HCT116 (cell line): ENCODE data around the gene IQSEC3. TPM values are rescaled to one million over a fixed set of nuclear protein-coding genes. Genes with fewer than 3 reads are reported as not detected.

Source experiments
- ATAC-seq: fragments of 200-7000 bp; cut with Tn5 transposase; 2 replicates; pipeline ENCODE4 v1.9.1; 2020; ENCODE audit warnings: mild to moderate bottlenecking, moderate library complexity
- BruUV-seq: library from RNA; stranded (reverse); fragments of 400-500 nt; replicated peaks from 2 replicates; lab custom pipeline; 2021; lab: Mats Ljungman, UMichigan
- CTCF ChIA-PET: fragments of 300-600 bp; sonication (Branson Sonifier 250); formaldehyde crosslinking; loops from one replicate; lab custom pipeline; 2021; ENCODE audit warnings: antibody characterized with exemption; lab: Charles Lee
- POLR2A ChIA-PET: fragments of 300-600, 350-600 bp; sonication (Branson Sonifier 250); formaldehyde crosslinking; loops from one replicate; lab custom pipeline; 2021; ENCODE audit warnings: antibody characterized with exemption; lab: Charles Lee
- RAD21 ChIA-PET, 2 experiments: fragments of 300-600 bp; sonication (Branson Sonifier 250); formaldehyde crosslinking; loops; one replicate each; lab custom pipeline; 2023; ENCODE audit warnings: low total read pairs in 2 of 2; ENCODE audit not compliant: uncharacterized antibody in 2 of 2, unreplicated experiment in 2 of 2, low non-redundant PET in 1 of 2; lab: Charles Lee
- DNase-seq: peaks from one replicate; pipeline ENCODE4 v3.0.0-alpha.2; 2010; ENCODE audit warnings: low read depth, low spot score
- H2AFZ ChIP-seq: fragments of 200-600 bp; shearing (Covaris generic), sonication (generic); 2 replicates; pipeline ENCODE4 v1.6.1; 2017; ENCODE audit warnings: low read depth, mixed run types, mixed read lengths, antibody characterized with exemption, low read length; ENCODE audit not compliant: poor library complexity, severe bottlenecking
- H3K27ac ChIP-seq: 2 replicates; pipeline ENCODE4 v1.5.1; 2012; ENCODE audit warnings: low read depth, low read length
- H3K27me3 ChIP-seq: fragments of 200-600 bp; sonication (generic); 2 replicates; pipeline ENCODE4 v1.6.1; 2016; ENCODE audit warnings: mixed run types, low read length, mixed read lengths; ENCODE audit not compliant: insufficient read depth
- H3K36me3 ChIP-seq, 2 experiments: fragments of 200-500 bp in 1 of 2; fragments of 200-600 bp in 1 of 2; sonication (Bioruptor generic) in 1 of 2; sonication (generic) in 1 of 2; 2 replicates each; pipeline versions ENCODE4 v1.5.1 to v1.6.1; 2014 to 2016; ENCODE audit warnings: low read length in 2 of 2, inconsistent platforms in 1 of 2, mixed read lengths in 1 of 2, mixed run types in 1 of 2; ENCODE audit not compliant: insufficient read depth in 2 of 2, control insufficient read depth in 1 of 2
- H3K4me1 ChIP-seq, 2 experiments: fragments of 200-600 bp in 1 of 2; sonication (generic) in 1 of 2; 2 replicates each; pipeline versions ENCODE4 v1.5.1 to v1.6.1; 2012 to 2017; ENCODE audit warnings: low read length in 2 of 2, inconsistent platforms in 1 of 2, mild to moderate bottlenecking in 1 of 2, mixed read lengths in 1 of 2, mixed run types in 1 of 2, moderate library complexity in 1 of 2; ENCODE audit not compliant: insufficient read depth in 2 of 2, control insufficient read depth in 1 of 2
- H3K4me2 ChIP-seq: fragments of 200-600 bp; sonication (generic); 2 replicates; pipeline ENCODE4 v1.6.1; 2017; ENCODE audit warnings: mixed run types, low read length, mixed read lengths
- H3K4me3 ChIP-seq, 2 experiments: fragments of 200-600 bp in 1 of 2; sonication (generic) in 1 of 2; replicated peaks in 1 of 2; 2 replicates each; pipeline ENCODE4 v1.5.1; 2011 to 2016; ENCODE audit warnings: low read length in 2 of 2, control low read depth in 1 of 2, low read depth in 1 of 2, mild to moderate bottlenecking in 1 of 2, mixed read lengths in 1 of 2, mixed run types in 1 of 2
- H3K79me2 ChIP-seq: fragments of 200-600 bp; sonication (generic); 2 replicates; pipeline ENCODE4 v1.6.1; 2017; ENCODE audit warnings: mild to moderate bottlenecking, mixed run types, low read length, moderate library complexity, mixed read lengths; ENCODE audit not compliant: insufficient read depth
- H3K9ac ChIP-seq: fragments of 200-600 bp; sonication (generic); 2 replicates; pipeline ENCODE4 v1.6.1; 2016; ENCODE audit warnings: low read length, mixed read lengths
- H3K9me2 ChIP-seq: fragments of 200-600 bp; sonication (generic), shearing (Covaris generic); 2 replicates; pipeline ENCODE4 v1.6.1; 2017; ENCODE audit warnings: mixed run types, mild to moderate bottlenecking, moderate library complexity; ENCODE audit not compliant: insufficient read depth
- H3K9me3 ChIP-seq, 2 experiments: fragments of 200-500 bp in 1 of 2; fragments of 200-600 bp in 1 of 2; sonication (Bioruptor generic) in 1 of 2; sonication (generic) in 1 of 2; 2 replicates each; pipeline ENCODE4 v1.6.1; 2014 to 2017; ENCODE audit warnings: low read length in 2 of 2, mixed read lengths in 2 of 2, inconsistent platforms in 1 of 2, low read depth in 1 of 2, mild to moderate bottlenecking in 1 of 2, mixed run types in 1 of 2, moderate library complexity in 1 of 2; ENCODE audit not compliant: control insufficient read depth in 1 of 2, insufficient read depth in 1 of 2
- H4K20me1 ChIP-seq: fragments of 200-600 bp; sonication (generic), shearing (Covaris generic); 2 replicates; pipeline ENCODE4 v1.6.1; 2017; ENCODE audit warnings: mixed run types, mild to moderate bottlenecking, moderate library complexity; ENCODE audit not compliant: insufficient read depth
- CBX3 ChIP-seq: IDR thresholded peaks from 2 replicates; pipeline ENCODE4 v1.6.1; 2012; ENCODE audit warnings: low read depth
- CEBPB ChIP-seq: IDR thresholded peaks from 2 replicates; pipeline ENCODE4 v1.6.1; 2012; ENCODE audit warnings: low read depth
- EZH2phosphoT487 ChIP-seq: fragments of 200-600 bp; IDR thresholded peaks from 2 replicates; pipeline ENCODE4 v1.6.1; 2018; ENCODE audit warnings: antibody characterized with exemption, borderline replicate concordance
- RAD21 ChIP-seq: IDR thresholded peaks from 2 replicates; pipeline ENCODE4 v1.6.1; 2012; ENCODE audit warnings: low read depth, mild to moderate bottlenecking
- SIN3A ChIP-seq: IDR thresholded peaks from 2 replicates; pipeline ENCODE4 v1.6.1; 2012; ENCODE audit warnings: low read depth
- SRF ChIP-seq: IDR thresholded peaks from 2 replicates; pipeline ENCODE4 v1.6.1; 2012; ENCODE audit warnings: low read depth
- TCF7L2 ChIP-seq: IDR thresholded peaks from 2 replicates; pipeline ENCODE4 v1.7.0; 2011; ENCODE audit warnings: borderline replicate concordance, inconsistent platforms; ENCODE audit not compliant: insufficient read depth, insufficient read length; ENCODE audit errors: extremely low read depth
- ZBTB33 ChIP-seq: IDR thresholded peaks from 2 replicates; pipeline ENCODE4 v1.6.1; 2011; ENCODE audit warnings: mild to moderate bottlenecking, low read length, moderate library complexity; ENCODE audit not compliant: insufficient replicate concordance; ENCODE audit errors: extremely low read depth
- ZNF274 ChIP-seq: fragments of 200-500 bp; sonication (Bioruptor generic); IDR thresholded peaks from 2 replicates; pipeline ENCODE4 v1.6.1; 2014; ENCODE audit warnings: mild to moderate bottlenecking, low read depth, low read length, inconsistent platforms
- intact Hi-C: fragments of 100-400 bp; cut with micrococcal nuclease; formaldehyde crosslinking; loops from 2 replicates; pipeline ENCODE4 v1.10.0; 2022
- total RNA-seq: library from RNA; stranded (reverse); gene quantifications from one replicate; pipeline ENCODE4 v1.2.1, GENCODE V29; 2021; ENCODE audit not compliant: unreplicated experiment

Gene IQSEC3
- total RNA-seq, 1 experiment from 2014 or later, result not detected

- TF ChIP-seq EZH2phosphoT487, result no peak
Measured at GRCh38 chr12:139585-139984, 73.0 kb downstream of the IQSEC3 start (continued).

GRCh38 chr12:140162-140561 lies 73.6 kb downstream of the IQSEC3 start:
- CTCF ChIA-PET, result interaction anchor here (1.0 kb wide), 1 partner anchor 13 kb away, joined by 3 read pairs; no protein-coding TSS in a partner anchor
- Histone ChIP-seq H3K27me3 (peaks cover 4% of the 10 kb centered on the region; the same call in 1 of the 2 replicates), H3K4me1 (0 out of 4 replicates have a peak, but pooled peaks cover 0 to 4% of the 10 kb centered on the region in 2 experiments), H3K27ac (no peak overlapping the region), H3K4me2 (no peak overlapping the region), H2AFZ (no peak overlapping the region), H3K9me3 (no peaks in the 10 kb centered on the region), H3K36me3 (no peaks in the 10 kb centered on the region), H3K79me2 (no peaks in the 10 kb centered on the region), H3K4me3 (no peak overlapping the region), H3K9me2 (no peaks in the 10 kb centered on the region), H3K9ac (no peak overlapping the region), H4K20me1 (no peaks in the 10 kb centered on the region)
- TF ChIP-seq ZBTB33, result no peak
- TF ChIP-seq EZH2phosphoT487, result no peak
- POLR2A ChIA-PET, result no interaction called here
- DNase-seq (no peak), ATAC-seq (no peak)
- BruUV-seq, result no TSS peak
- intact Hi-C loops, result no loop called here
- RAD21 ChIA-PET, result no interaction called here

- Histone ChIP-seq H3K4me1 (0 out of 4 replicates have a peak, but pooled peaks cover 0 to 4% of the 10 kb centered on the region in 2 experiments), H4K20me1 (no peaks in the 10 kb centered on the region), H3K36me3 (no peaks in the 10 kb centered on the region), H3K27ac (no peak overlapping the region), H3K4me3 (no peak overlapping the region), H3K9me2 (no peaks in the 10 kb centered on the region), H3K9me3 (no peaks in the 10 kb centered on the region), H3K4me2 (no peak overlapping the region), H3K27me3 (peaks cover 4% of the 10 kb centered on the region; the same call in 1 of the 2 replicates), H2AFZ (no peak overlapping the region), H3K9ac (no peak overlapping the region), H3K79me2 (no peaks in the 10 kb centered on the region)
- intact Hi-C loops, result no loop called here
- no peak for ATAC-seq
- ChIA-PET POLR2A (no interaction called here), RAD21 (no interaction called here), CTCF (no interaction called here)
- TF ChIP-seq SIN3A, result no peak
- TF ChIP-seq ZNF274, result no peak
- no peak for TF ChIP-seq TCF7L2
- TF ChIP-seq CBX3, result no peak
- TF ChIP-seq SRF, result no peak
- no peak for TF ChIP-seq CEBPB
- TF ChIP-seq RAD21, result no peak
- no TSS peak for BruUV-seq
- DNase-seq, result no peak
Measured at GRCh38 chr12:143964-144649, 77.5 kb downstream of the IQSEC3 start.
